ENCODE measurements around the gene SYNRG. TPM values are rescaled to one million over a fixed set of nuclear protein-coding genes. Genes with fewer than 3 reads are reported as not detected.
A peak's percentile ranks its signal among the peaks of the same experiment; 100 is the strongest.

SYNRG gene
- total and polyA plus RNA-seq, 2 donors (not counting 1 experiment from before 2014, with no cell fraction given), result 20.4 to 21.5 TPM

GRCh38 chr17:37530420-37530819, 78.8 kb downstream of the SYNRG start:
- Histone ChIP-seq H3K9me3 (ENCODE audit: control insufficient read depth, insufficient read depth, low read depth, low read length) (no peaks in the 10 kb centered on the region), H3K36me3 (ENCODE audit: control insufficient read depth, insufficient read depth, low read length) (peaks cover 3% of the 10 kb centered on the region), H3K9ac (ENCODE audit: insufficient read depth, low read length) (no peak overlapping the region), H4K20me1 (ENCODE audit: control insufficient read depth, extremely low read depth, insufficient read depth, low read length) (no peaks in the 10 kb centered on the region), H3K4me2 (ENCODE audit: extremely low read depth, insufficient read depth, low read length) (no peak overlapping the region), H3K27ac (ENCODE audit: insufficient read depth, low read length) (no peak overlapping the region), H3K27me3 (ENCODE audit: control insufficient read depth, insufficient read depth, low read length) (no peaks in the 10 kb centered on the region), H2AFZ (ENCODE audit: low read length) (no peak overlapping the region), H3K79me2 (ENCODE audit: control insufficient read depth, insufficient read depth, low read length) (no peaks in the 10 kb centered on the region), H3K4me3 (replicated peaks in 1 of 4; ENCODE audit: control extremely low read depth in 1 of 4, insufficient read depth in 1 of 4, low read depth in 3 of 4, low read length in 4 of 4) (no peak overlapping the region), H3K4me1 (ENCODE audit: control insufficient read depth, extremely low read depth, insufficient read depth, low read length) (peaks cover 2% of the 10 kb centered on the region)
- TF ChIP-seq CTCF (conservative IDR thresholded peaks at IDR 0.05 in 1 of 2, IDR thresholded peaks at IDR 0.05 in 1 of 2; ENCODE audit: low read depth in 1 of 2, low read length in 2 of 2) (no peak), EZH2 (IDR thresholded peaks at IDR 0.05; ENCODE audit: low read length, missing control alignments) (no peak)
- peak; percentile 19 to 38 for DNase-seq (ENCODE audit: low read depth in 2 of 2)

GRCh38 chr17:37527249-37527851, 81.9 kb downstream of the SYNRG start:
- Histone ChIP-seq H4K20me1 (ENCODE audit: control insufficient read depth, extremely low read depth, insufficient read depth, low read length) (no peaks in the 10 kb centered on the region), H3K36me3 (ENCODE audit: control insufficient read depth, insufficient read depth, low read length) (peaks cover 5% of the 10 kb centered on the region), H3K4me3 (replicated peaks in 1 of 4; ENCODE audit: control extremely low read depth in 1 of 4, insufficient read depth in 1 of 4, low read depth in 3 of 4, low read length in 4 of 4) (no peak overlapping the region), H2AFZ (ENCODE audit: low read length) (no peak overlapping the region), H3K27me3 (ENCODE audit: control insufficient read depth, insufficient read depth, low read length) (no peaks in the 10 kb centered on the region), H3K79me2 (ENCODE audit: control insufficient read depth, insufficient read depth, low read length) (no peaks in the 10 kb centered on the region), H3K4me1 (ENCODE audit: control insufficient read depth, extremely low read depth, insufficient read depth, low read length) (peaks cover 2% of the 10 kb centered on the region), H3K27ac (ENCODE audit: insufficient read depth, low read length) (no peak overlapping the region), H3K9ac (ENCODE audit: insufficient read depth, low read length) (no peak overlapping the region), H3K9me3 (ENCODE audit: control insufficient read depth, insufficient read depth, low read depth, low read length) (no peaks in the 10 kb centered on the region), H3K4me2 (ENCODE audit: extremely low read depth, insufficient read depth, low read length) (no peak overlapping the region)
- TF ChIP-seq EZH2 (IDR thresholded peaks at IDR 0.05; ENCODE audit: low read length, missing control alignments) (no peak), CTCF (conservative IDR thresholded peaks at IDR 0.05 in 1 of 2, IDR thresholded peaks at IDR 0.05 in 1 of 2; ENCODE audit: low read depth in 1 of 2, low read length in 2 of 2) (peak; percentile 69 to 78)
- DNase-seq (ENCODE audit: low read depth in 2 of 2), result peak; percentile 47 to 69

- no peak overlapping the region for H3K27ac ChIP-seq (ENCODE audit: insufficient read depth, low read length)
- H3K9ac ChIP-seq (ENCODE audit: insufficient read depth, low read length), result no peak overlapping the region
- no peak for DNase-seq (ENCODE audit: low read depth in 2 of 2)
- H4K20me1 ChIP-seq (ENCODE audit: control insufficient read depth, extremely low read depth, insufficient read depth, low read length), result no peaks in the 10 kb centered on the region
- no peak for TF ChIP-seq CTCF (conservative IDR thresholded peaks at IDR 0.05 in 1 of 2, IDR thresholded peaks at IDR 0.05 in 1 of 2; ENCODE audit: low read depth in 1 of 2, low read length in 2 of 2)
- no peak for TF ChIP-seq EZH2 (IDR thresholded peaks at IDR 0.05; ENCODE audit: low read length, missing control alignments)
- H3K36me3 ChIP-seq (ENCODE audit: control insufficient read depth, insufficient read depth, low read length), result peaks cover 5% of the 10 kb centered on the region
- no peak overlapping the region for H3K4me2 ChIP-seq (ENCODE audit: extremely low read depth, insufficient read depth, low read length)
- no peak overlapping the region for H3K4me3 ChIP-seq (replicated peaks in 1 of 4; ENCODE audit: control extremely low read depth in 1 of 4, insufficient read depth in 1 of 4, low read depth in 3 of 4, low read length in 4 of 4)
- H3K79me2 ChIP-seq (ENCODE audit: control insufficient read depth, insufficient read depth, low read length), result no peaks in the 10 kb centered on the region
- H3K27me3 ChIP-seq (ENCODE audit: control insufficient read depth, insufficient read depth, low read length), result no peaks in the 10 kb centered on the region
- H2AFZ ChIP-seq (ENCODE audit: low read length), result no peak overlapping the region
- peaks cover 9% of the 10 kb centered on the region for H3K4me1 ChIP-seq (ENCODE audit: control insufficient read depth, extremely low read depth, insufficient read depth, low read length)
- H3K9me3 ChIP-seq (ENCODE audit: control insufficient read depth, insufficient read depth, low read depth, low read length), result no peaks in the 10 kb centered on the region
Measured at GRCh38 chr17:37523715-37524219, 85.5 kb downstream of the SYNRG start.

Data from fibroblast of lung (primary cell).